Fibroblast of the conjunctiva (primary cell): ENCODE results near the gene RORB.

Experiments
- DNase-seq: peaks from one replicate; pipeline ENCODE4 v3.0.0-alpha.2; 2010; ENCODE audit warnings: low read depth

Gene RORB

GRCh38 chr9:74598874-74599273, 101.7 kb downstream of the RORB start:
- no peak for DNase-seq

DNA sequence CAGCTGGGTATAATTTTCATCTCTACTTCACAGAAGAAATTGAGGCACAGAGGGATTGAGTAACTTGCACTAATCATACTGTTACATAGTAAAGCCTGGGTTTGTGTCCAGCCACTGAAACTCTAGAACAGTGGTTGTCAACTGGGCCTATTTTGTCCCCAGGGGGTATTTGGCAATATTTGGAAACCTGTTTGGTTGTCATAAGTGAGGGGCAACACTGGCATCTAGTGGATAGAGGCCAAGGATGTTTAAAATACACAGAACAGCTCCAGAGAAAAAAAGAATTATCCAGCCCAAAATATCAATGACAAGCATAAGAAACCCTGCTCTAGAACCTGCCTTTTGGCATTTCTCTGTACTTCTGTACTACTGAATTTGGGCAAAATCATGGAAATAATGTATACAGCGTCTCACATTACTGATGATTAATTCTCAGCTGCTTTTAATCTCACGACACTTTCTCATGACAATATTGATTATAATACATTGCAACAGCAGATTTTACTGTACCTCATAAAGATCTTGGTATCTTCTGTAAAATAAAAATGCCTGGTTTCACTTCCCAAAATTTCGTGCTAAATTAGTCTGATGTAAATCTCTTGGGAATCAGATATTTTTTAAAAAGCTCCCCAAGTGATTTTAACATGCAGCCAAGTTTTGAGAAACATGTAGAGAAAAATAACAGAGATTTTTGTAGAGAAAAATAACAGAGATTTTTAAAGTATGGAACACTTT, 112.7 kb downstream of the RORB start:
- DNase-seq, result no peak

DNA sequence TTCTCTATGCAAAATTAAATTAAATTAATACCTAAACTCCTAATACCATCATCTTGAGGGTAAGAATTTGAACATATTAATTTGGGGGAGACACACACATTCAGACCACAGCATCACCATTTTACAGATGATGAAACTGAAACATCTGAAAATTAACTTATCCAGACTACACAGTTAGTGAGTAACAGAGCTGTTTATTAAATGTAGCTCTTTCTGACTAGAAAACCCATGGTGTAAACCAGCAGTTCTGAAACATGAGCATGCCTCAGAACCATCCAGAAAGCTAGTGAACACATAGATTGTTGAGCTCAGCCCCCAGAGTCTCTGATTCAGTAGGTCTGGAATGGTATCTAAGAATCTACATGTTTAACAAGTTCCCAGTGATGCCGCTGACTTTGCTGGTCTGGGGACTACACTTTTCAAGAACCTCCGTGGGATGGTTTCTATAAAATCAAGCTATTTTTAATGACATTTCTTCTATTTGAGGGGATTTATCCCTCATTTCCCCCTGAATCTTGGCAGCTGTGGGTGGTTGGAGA, 113.5 kb downstream of the RORB start:
- DNase-seq, result no peak

GRCh38 chr9:74630228-74630627, 133.1 kb downstream of the RORB start:
- no peak for DNase-seq

DNA sequence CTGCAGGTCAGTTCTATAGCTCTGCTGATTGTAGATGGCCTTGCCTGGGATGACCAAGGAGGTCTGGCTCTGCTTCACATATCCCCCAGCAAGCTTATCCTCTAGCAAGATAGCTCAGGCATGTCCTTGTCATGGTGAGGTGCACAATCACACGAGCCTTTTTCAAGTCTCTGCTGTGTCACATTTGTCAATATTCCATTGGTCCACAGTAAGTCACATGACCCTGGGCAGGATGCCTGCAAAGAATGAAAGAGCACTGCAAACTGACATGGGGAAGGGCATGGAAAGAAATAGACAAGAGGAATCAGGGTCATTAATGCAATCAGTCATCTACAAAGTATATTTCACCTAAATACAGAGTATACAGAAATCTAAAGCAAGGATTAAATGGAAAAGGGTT, 142.0 kb downstream of the RORB start:
- DNase-seq, result no peak

DNA sequence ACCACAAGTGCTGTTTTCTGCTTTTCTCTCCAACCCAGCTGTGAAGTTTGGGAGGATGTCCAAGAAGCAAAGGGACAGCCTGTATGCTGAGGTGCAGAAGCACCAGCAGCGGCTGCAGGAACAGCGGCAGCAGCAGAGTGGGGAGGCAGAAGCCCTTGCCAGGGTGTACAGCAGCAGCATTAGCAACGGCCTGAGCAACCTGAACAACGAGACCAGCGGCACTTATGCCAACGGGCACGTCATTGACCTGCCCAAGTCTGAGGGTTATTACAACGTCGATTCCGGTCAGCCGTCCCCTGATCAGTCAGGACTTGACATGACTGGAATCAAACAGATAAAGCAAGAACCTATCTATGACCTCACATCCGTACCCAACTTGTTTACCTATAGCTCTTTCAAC, 145.2 kb downstream of the RORB start:
- DNase-seq, result no peak

DNA sequence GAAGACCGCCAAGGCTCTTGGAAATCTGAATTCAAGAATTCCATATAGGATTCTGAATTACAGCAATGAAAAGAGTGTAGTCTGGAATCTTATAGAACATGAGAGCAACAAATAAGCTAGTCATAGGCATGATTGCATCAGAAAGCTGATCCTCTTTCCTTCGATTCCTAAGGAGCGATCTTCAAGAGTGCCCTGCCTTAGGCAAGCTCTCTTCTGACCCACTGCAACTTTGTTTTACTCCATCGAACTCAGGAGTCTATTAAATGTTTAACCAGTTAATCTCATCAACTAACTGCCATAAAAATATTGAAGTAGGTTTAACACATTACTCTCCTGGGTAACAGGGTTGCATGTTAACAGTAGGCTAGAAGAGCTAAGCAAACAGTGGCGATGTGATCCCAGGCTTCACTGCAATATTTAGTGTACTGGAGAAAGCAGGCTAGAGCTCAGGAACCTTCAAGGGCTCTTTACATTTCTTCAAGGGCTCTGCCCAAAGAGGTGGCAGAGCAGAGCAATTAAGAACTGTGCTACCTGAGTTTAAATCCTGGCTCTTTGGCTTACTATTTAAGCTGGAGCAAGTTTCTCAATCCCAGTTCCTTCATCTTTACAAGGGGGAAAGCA, 146.3 kb downstream of the RORB start:
- no peak for DNase-seq

DNA sequence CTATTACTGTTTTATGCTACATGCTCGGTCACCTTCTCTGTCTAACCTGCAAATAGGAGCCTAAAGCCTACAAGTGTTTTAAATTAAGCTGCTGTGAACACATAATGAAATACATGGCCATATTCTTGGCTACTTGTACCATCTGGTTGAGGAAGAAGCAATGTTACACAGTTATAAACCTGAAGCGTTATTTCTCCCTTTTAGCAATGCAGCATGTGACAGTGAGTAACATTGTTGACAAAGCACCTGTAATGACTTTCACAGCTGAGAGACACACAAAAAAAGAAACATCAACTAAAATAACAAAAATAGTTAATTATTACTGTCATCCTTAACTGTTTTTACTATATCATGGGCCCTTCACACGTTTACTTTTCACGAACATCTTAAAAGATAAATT, 146.9 kb downstream of the RORB start:
- DNase-seq, result no peak

- no peak for DNase-seq
Measured at GRCh38 chr9:74645007-74645639, 148.0 kb downstream of the RORB start.

GRCh38 chr9:74653410-74654080, 156.4 kb downstream of the RORB start:
- no peak for DNase-seq

GRCh38 chr9:74662674-74663073, 165.5 kb downstream of the RORB start:
- DNase-seq, result no peak

DNA sequence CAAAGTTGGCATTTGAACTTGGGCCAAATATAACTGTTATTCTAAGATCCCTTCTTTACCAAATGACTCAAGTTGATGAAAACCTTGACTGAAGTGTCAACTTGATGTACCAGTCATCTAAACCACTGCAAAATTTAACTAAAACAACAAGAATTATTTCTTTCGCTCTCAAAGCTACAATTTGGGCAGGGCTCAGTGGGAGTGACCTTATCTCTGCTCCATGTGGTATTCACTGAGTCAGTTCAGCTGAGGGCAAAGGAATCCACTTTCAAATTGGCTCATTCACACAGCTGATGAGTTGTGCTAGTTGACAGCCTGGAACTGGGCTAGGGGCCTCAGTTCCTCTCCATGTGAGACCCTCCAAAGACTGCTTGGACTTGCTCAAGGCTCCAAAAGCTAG, 166.3 kb downstream of the RORB start:
- DNase-seq, result no peak

- peak; percentile 89 for DNase-seq
Measured at GRCh38 chr9:74666625-74667316, 169.6 kb downstream of the RORB start.

- DNase-seq, result no peak
Measured at GRCh38 chr9:74672237-74672636, 175.1 kb downstream of the RORB start.

DNA sequence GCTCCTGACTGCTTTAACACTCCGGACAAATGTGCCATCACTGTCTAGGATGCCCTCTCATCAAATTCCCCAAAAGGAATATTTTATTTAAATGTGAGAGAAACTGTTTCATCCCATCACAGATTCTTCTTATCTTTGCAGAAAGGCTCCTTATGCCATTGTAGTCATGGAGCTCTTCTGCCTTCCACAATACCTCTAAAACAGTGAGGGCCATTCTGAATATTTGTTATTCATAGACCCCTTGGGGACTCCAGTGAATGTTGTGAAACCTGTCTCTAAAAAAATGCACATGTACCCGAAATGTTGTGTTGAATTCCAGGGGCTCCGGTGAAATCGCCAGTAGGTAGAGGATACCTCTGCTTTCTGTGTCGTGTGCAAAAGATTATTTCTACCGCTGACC, 176.9 kb downstream of the RORB start:
- DNase-seq, result no peak

DNA sequence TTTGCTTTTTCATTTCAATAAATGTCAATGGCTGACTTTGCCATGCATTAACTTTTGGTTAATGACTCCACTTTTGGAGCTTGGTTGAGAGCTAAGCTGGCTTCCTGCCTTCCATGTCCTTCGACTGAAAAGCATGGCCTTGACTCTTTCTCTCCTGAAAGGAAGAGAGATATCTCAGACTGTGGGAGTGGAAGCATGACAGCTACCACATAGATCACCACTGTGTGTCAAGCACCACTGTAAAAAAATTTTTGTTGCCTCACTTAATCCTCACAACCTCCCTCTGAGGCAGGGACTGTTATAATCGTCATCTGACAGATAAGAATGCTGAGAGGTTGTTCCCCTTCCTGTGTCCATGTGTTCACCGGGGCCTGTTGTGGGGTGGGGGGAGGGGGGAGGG, 184.8 kb downstream of the RORB start:
- no peak for DNase-seq

DNA sequence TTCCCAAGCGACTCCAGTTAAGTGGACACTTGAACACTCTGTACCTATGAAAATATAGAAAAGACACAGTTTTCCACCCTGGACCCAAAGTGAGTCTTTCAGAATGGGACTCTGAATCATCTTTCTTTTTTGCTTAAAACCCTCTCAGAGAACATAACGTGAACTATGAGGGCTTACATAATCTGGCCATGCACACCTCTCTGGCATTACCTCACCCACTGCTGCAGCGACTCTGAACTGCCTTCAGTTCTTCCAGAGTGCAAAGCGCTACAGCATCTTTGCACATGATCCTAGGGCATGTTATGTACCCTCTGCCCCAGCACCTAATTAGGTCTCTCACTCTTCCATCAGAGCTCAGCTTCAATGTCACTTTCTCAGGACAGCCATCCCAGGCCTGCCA, 186.2 kb downstream of the RORB start:
- no peak for DNase-seq

DNA sequence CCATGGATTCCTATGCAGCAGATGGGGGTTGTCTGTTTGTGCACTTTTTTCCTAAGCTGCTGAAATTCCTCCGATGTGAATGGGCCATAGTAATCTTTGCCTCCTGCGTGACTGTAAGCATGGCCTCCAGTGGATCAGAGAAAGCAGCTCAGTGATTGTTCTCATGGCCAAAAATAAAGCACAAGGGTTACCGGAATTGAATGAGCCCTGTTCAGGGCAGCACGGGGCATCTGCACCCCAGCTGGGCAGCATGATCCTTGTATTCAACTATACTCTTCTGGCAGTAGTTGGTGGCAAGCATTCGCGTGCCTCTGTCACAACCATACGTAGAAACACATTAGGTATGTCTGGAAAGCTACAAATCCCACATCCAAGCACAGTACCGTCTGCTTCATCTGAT, 193.9 kb downstream of the RORB start:
- no peak for DNase-seq

DNA sequence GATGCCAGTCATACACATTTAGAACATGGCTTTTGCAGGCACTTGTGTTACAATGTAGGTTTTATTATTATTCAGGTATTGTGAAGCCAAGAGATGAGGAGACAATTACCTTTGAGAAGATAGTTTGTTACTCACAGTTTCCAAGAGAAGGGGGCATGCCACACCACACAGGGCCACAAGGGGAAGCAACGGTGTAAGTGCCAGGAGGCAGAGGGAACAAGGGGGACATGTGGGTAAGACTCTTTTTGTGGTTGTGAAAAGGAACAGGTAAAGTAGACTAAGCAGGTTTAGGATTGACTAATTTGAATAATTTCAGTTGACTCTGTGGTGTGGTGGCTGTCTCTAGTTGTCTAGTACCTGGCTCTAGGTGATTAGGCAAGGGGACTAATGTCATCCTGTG, 199.4 kb downstream of the RORB start:
- no peak for DNase-seq

DNA sequence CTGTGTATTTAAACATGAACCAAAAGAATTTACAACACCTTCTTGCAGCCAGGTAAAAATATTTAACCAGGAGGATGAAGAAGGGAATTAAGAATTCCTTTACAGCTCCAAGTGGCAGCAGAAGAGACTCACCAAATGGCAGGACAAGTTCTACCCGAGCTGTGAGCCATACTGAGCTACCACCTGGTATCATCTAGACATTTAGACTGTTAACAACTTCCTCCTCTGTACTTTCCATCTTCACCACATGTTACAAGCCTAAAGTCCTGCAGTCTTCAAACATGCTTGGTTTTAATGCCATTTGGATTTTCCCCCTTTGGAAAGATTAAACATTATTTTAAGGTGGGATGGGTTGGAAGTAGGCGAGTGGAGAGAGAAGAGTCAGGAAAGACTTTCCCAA, 200.4 kb downstream of the RORB start:
- DNase-seq, result no peak

DNA sequence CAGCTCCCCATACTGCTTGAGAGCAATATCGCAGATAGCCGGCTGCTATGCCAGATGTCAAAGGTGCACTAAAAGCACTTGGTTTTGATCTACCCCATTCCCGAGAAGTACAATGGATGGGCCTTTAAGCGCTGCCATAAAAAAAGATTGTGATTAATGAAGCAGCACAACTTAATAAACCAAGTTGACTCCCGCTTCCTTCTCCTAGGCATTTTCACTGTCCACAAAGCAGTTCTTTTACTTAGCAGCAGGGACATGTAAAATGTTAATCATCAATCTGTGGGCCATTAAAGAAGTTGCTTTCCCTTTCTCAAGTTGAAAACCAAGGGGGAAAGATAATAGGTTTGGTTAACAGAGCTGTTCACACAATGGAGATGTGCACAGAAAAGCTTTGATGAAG, 214.2 kb downstream of the RORB start:
- DNase-seq, result no peak

- no peak for DNase-seq
Measured at GRCh38 chr9:74718709-74719108, 221.6 kb downstream of the RORB start.
